ENCODE data around the gene TESPA1.
"Not testable (repeated sequence)": the region's sequence is repeated elsewhere in the genome, so short reads cannot be mapped to it uniquely, and the experiment has no call there.

TESPA1 gene

DNA sequence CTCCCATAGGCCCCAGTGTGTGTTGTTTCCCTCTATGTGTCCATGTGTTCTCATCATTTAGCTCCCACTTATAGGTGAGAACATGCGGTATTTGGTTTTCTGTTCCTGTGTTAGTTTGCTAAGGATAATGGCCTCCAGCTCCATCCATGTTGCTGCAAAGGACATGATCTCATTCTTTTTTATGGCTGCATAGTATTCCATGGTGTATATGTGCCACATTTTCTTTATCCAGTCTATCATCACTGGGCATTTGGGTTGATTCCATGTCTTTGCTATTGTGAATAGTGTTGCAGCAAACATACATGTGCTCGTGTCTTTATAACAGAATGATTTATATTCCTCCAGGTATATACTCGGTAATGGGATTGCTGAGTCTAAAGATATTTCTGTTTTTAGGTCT is 2.2 kb upstream of the TESPA1 start:
- not testable (repeated sequence) for H3K4me3 ChIP-seq (ENCODE audit: low read depth in 1 of 5, low read length in 5 of 5); H3K27me3 ChIP-seq (ENCODE audit: control insufficient read depth in 5 of 5, insufficient read depth in 4 of 5, low read length in 5 of 5); H3K9ac ChIP-seq (ENCODE audit: low read length in 5 of 5); H3K9me3 ChIP-seq (ENCODE audit: control insufficient read depth in 5 of 5, low read length in 5 of 5); H3K36me3 ChIP-seq (ENCODE audit: control insufficient read depth in 5 of 5, insufficient read depth in 5 of 5, low read length in 5 of 5); H3K27ac ChIP-seq (ENCODE audit: low read depth, low read length)
- H3K4me1 ChIP-seq (ENCODE audit: control insufficient read depth in 5 of 5, insufficient read depth in 5 of 5, low read length in 5 of 5), result peaks cover 0 to 18% (median 6%) of the 10 kb centered on the region in 5 donors

DNA sequence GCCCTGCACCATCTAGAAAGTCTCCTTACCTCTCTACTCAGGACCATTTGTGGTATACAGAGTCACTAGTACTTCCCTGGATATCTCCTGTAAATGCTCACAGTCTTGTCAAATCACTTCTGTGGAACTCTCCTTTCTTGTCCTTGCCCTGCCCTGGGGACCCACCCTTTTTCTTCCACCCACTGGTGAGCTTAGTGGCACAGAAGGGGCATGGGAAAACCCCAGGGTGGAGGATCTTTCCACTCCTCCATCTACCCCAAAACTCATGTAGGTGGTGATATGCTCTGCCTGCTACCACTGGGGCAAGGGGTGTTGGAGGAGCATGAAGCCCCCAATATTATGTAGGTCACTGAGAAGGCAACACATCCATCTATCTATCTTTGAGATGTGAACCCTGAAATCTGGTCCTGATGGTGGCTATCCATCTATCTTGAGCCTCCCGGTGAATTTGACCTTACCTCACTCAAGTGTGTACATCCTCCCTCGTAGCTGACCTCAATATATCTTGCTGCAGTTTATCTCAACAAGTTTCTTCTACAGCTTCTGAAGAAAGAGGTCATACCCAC is 943 bp downstream of the TESPA1 start:
- H3K4me3 ChIP-seq (ENCODE audit: low read depth in 1 of 5, low read length in 5 of 5), result no peak overlapping the region
- no peaks in the 10 kb centered on the region for H3K9me3 ChIP-seq (ENCODE audit: control insufficient read depth in 5 of 5, low read length in 5 of 5)
- H3K36me3 ChIP-seq (ENCODE audit: control insufficient read depth in 5 of 5, insufficient read depth in 5 of 5, low read length in 5 of 5), result no peaks in the 10 kb centered on the region
- no peak overlapping the region for H3K27ac ChIP-seq (ENCODE audit: low read depth, low read length)
- no peak overlapping the region for H3K9ac ChIP-seq (ENCODE audit: low read length in 5 of 5)
- peaks cover 0 to 13% (median under 1%) of the 10 kb centered on the region in 5 donors for H3K4me1 ChIP-seq (ENCODE audit: control insufficient read depth in 5 of 5, insufficient read depth in 5 of 5, low read length in 5 of 5)
- H3K27me3 ChIP-seq (ENCODE audit: control insufficient read depth in 5 of 5, insufficient read depth in 4 of 5, low read length in 5 of 5), result peaks cover 0 to 4% (median 0%) of the 10 kb centered on the region in 5 donors

DNA sequence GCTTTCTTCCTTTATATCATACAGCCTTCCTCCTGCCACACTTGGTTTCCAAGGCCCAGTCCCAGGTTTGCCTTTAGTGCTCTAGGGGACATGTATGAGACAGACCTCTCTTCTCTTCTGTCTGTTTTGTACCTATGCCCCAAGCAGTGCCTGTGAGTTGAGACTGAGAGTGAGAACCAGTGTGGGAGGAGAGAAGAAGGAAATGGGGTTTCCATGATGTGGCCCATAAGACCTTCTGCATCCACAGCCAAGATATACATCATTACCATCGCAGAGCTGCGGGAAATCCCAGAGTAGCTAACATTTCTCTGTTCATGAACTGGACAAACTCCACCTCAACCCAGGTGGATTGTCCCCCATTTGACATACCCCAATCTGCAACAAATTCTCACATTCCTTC is 2.8 kb downstream of the TESPA1 start:
- Histone ChIP-seq H3K9ac (ENCODE audit: low read length in 5 of 5) (no peak overlapping the region), H3K4me1 (ENCODE audit: control insufficient read depth in 5 of 5, insufficient read depth in 5 of 5, low read length in 5 of 5) (peaks cover 0 to 9% (median 0%) of the 10 kb centered on the region in 5 donors), H3K9me3 (ENCODE audit: control insufficient read depth in 5 of 5, low read length in 5 of 5) (no peaks in the 10 kb centered on the region), H3K4me3 (ENCODE audit: low read depth in 1 of 5, low read length in 5 of 5) (no peak overlapping the region), H3K27ac (ENCODE audit: low read depth, low read length) (no peak overlapping the region), H3K27me3 (ENCODE audit: control insufficient read depth in 5 of 5, insufficient read depth in 4 of 5, low read length in 5 of 5) (peaks cover 0 to 4% (median 0%) of the 10 kb centered on the region in 5 donors), H3K36me3 (ENCODE audit: control insufficient read depth in 5 of 5, insufficient read depth in 5 of 5, low read length in 5 of 5) (no peaks in the 10 kb centered on the region)

DNA sequence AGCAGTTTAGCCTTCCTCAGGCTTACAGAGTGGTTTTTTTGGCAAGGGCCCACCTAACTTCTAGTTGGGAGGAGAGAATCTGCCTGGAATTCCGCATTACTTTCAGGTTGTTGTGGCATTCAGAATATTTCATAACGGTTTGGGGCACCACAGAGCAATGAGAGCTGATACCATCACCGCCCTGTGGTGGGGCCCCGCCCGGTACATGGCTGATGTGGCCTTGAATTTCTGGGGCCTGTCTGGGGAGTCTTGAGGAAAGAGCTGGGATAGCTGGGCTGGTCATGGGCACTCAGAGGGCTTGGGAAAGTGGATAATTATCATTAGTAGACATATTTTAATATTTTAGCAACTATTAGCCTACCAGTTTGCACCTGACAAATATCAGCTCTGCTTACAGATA is 4.2 kb downstream of the TESPA1 start:
- Histone ChIP-seq H3K9ac (ENCODE audit: low read length in 5 of 5) (no peak overlapping the region), H3K4me3 (ENCODE audit: low read depth in 1 of 5, low read length in 5 of 5) (no peak overlapping the region), H3K4me1 (ENCODE audit: control insufficient read depth in 5 of 5, insufficient read depth in 5 of 5, low read length in 5 of 5) (peaks cover 0 to 9% (median 0%) of the 10 kb centered on the region in 5 donors), H3K9me3 (ENCODE audit: control insufficient read depth in 5 of 5, low read length in 5 of 5) (no peaks in the 10 kb centered on the region), H3K27ac (ENCODE audit: low read depth, low read length) (no peak overlapping the region), H3K27me3 (ENCODE audit: control insufficient read depth in 5 of 5, insufficient read depth in 4 of 5, low read length in 5 of 5) (peaks cover 0 to 4% (median 0%) of the 10 kb centered on the region in 5 donors), H3K36me3 (ENCODE audit: control insufficient read depth in 5 of 5, insufficient read depth in 5 of 5, low read length in 5 of 5) (no peaks in the 10 kb centered on the region)

DNA sequence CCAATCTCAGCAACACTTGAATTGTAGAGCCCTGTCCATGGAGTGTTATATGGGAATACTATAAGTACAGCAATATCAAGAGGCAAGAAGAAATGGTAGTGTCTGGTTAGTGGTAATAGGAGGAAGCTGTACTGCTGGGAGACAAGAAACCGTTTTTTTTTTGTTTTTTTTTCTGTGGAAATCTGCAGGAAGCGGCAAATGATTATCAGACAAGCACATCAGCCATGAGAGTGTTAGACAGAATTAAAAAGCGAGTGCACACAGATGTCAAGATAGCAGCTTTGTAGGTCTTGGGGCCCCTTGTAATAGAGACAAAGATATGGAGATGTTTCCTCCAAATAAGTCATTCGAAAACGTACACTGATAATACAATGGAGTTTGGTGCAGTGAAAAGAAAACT is 6.7 kb downstream of the TESPA1 start:
- Histone ChIP-seq H3K36me3 (ENCODE audit: control insufficient read depth in 5 of 5, insufficient read depth in 5 of 5, low read length in 5 of 5) (no peaks in the 10 kb centered on the region), H3K4me3 (ENCODE audit: low read depth in 1 of 5, low read length in 5 of 5) (no peak overlapping the region), H3K9me3 (ENCODE audit: control insufficient read depth in 5 of 5, low read length in 5 of 5) (no peaks in the 10 kb centered on the region), H3K27ac (ENCODE audit: low read depth, low read length) (no peak overlapping the region), H3K27me3 (ENCODE audit: control insufficient read depth in 5 of 5, insufficient read depth in 4 of 5, low read length in 5 of 5) (peaks cover 0 to 4% (median 0%) of the 10 kb centered on the region in 5 donors), H3K4me1 (ENCODE audit: control insufficient read depth in 5 of 5, insufficient read depth in 5 of 5, low read length in 5 of 5) (peaks cover 0 to 3% (median 0%) of the 10 kb centered on the region in 5 donors), H3K9ac (ENCODE audit: low read length in 5 of 5) (no peak overlapping the region)

DNA sequence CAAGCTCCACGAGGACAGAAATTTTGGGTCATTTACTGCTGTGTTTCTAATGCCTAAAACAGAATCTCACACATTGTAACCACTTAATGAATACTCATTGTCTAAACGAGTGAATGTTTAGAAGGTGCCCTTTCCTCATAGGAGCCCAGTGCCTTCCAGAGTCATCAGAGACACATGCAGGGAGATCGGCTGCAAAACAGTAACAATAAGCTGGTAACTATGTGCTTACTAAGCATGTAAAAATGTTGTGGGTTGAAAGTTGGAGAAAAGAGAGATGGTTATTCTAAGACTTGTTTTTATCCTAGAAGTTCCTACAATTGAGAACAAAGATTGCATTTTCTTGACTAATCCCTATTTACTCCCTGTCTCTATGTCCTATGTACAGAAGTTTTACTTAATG is 7.4 kb downstream of the TESPA1 start:
- Histone ChIP-seq H3K27ac (ENCODE audit: low read depth, low read length) (no peak overlapping the region), H3K9ac (ENCODE audit: low read length in 5 of 5) (no peak overlapping the region), H3K27me3 (ENCODE audit: control insufficient read depth in 5 of 5, insufficient read depth in 4 of 5, low read length in 5 of 5) (peaks cover 0 to 4% (median 0%) of the 10 kb centered on the region in 5 donors), H3K36me3 (ENCODE audit: control insufficient read depth in 5 of 5, insufficient read depth in 5 of 5, low read length in 5 of 5) (no peaks in the 10 kb centered on the region), H3K4me3 (ENCODE audit: low read depth in 1 of 5, low read length in 5 of 5) (no peak overlapping the region), H3K9me3 (ENCODE audit: control insufficient read depth in 5 of 5, low read length in 5 of 5) (no peaks in the 10 kb centered on the region), H3K4me1 (ENCODE audit: control insufficient read depth in 5 of 5, insufficient read depth in 5 of 5, low read length in 5 of 5) (peaks cover 0 to 3% (median 0%) of the 10 kb centered on the region in 5 donors)

DNA sequence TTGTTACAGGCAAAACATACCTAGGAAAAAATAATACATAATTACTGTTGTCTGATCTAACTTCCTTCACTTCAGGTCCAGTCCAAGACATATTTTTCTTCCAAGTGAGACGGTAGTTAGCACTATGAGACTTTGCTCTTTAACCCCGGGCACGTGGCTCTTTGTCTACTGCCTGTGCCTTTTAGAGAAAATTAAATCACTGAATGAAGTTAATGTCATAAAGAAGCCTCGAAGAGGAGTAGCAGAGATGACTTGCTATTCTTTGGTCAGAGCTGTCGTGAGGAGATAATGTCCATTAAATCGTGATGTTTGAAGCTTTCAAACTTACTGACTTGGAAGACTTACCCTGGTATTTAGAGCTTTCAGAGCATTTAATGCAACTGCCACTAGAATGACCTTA is 8.7 kb downstream of the TESPA1 start:
- no peaks in the 10 kb centered on the region for H3K9me3 ChIP-seq (ENCODE audit: control insufficient read depth in 5 of 5, low read length in 5 of 5)
- H3K27me3 ChIP-seq (ENCODE audit: control insufficient read depth in 5 of 5, insufficient read depth in 4 of 5, low read length in 5 of 5), result peaks cover 0 to 4% (median 0%) of the 10 kb centered on the region in 5 donors
- peaks cover 0 to 3% (median 0%) of the 10 kb centered on the region in 5 donors for H3K4me1 ChIP-seq (ENCODE audit: control insufficient read depth in 5 of 5, insufficient read depth in 5 of 5, low read length in 5 of 5)
- no peak overlapping the region for H3K9ac ChIP-seq (ENCODE audit: low read length in 5 of 5)
- H3K4me3 ChIP-seq (ENCODE audit: low read depth in 1 of 5, low read length in 5 of 5), result no peak overlapping the region
- H3K36me3 ChIP-seq (ENCODE audit: control insufficient read depth in 5 of 5, insufficient read depth in 5 of 5, low read length in 5 of 5), result no peaks in the 10 kb centered on the region
- no peak overlapping the region for H3K27ac ChIP-seq (ENCODE audit: low read depth, low read length)

DNA sequence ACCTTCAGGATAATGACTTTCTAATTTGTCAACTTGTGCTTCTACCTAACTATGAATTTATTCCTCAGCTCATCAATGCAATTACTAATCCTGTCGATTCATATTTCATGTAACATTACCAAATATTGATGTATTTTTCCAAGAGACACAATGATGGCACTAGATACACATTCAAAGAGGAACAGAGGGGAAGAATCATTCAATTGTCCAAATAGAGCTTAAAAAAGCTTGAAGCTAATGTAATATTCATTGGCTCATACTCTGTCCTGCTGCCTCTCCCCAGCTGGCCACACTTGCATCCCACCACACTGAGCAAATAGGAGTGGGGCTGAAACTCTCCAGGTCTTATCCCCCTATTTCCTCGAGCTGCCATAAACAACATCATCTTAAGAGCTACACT is 9.3 kb downstream of the TESPA1 start:
- no peak overlapping the region for H3K4me3 ChIP-seq (ENCODE audit: low read depth in 1 of 5, low read length in 5 of 5)
- no peak overlapping the region for H3K9ac ChIP-seq (ENCODE audit: low read length in 5 of 5)
- H3K27me3 ChIP-seq (ENCODE audit: control insufficient read depth in 5 of 5, insufficient read depth in 4 of 5, low read length in 5 of 5), result peaks cover 0 to 3% (median 0%) of the 10 kb centered on the region in 5 donors
- H3K4me1 ChIP-seq (ENCODE audit: control insufficient read depth in 5 of 5, insufficient read depth in 5 of 5, low read length in 5 of 5), result peaks cover 0 to 3% (median 0%) of the 10 kb centered on the region in 5 donors
- no peak overlapping the region for H3K27ac ChIP-seq (ENCODE audit: low read depth, low read length)
- H3K36me3 ChIP-seq (ENCODE audit: control insufficient read depth in 5 of 5, insufficient read depth in 5 of 5, low read length in 5 of 5), result no peaks in the 10 kb centered on the region
- no peaks in the 10 kb centered on the region for H3K9me3 ChIP-seq (ENCODE audit: control insufficient read depth in 5 of 5, low read length in 5 of 5)

DNA sequence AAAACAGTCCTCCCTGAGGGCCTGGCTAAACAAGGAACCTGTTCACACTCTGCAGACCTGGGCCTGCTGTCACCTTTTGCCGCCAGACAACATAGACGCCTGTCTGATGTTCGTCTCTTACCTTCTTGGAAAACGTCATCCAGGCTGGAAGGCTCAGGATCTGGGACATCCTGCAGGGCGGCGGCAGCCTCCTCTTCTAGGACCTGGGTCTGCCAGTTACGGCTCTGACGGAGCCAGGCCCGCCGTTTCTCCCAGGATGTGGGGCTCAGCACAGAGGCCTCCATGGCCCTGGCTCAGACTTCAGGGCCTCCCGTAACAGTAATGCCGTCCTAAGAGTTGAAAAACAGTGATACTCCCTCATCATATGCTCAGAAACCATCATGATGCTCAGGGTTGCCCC is 10.3 kb downstream of the TESPA1 start:
- H3K27me3 ChIP-seq (ENCODE audit: control insufficient read depth in 5 of 5, insufficient read depth in 4 of 5, low read length in 5 of 5), result no peaks in the 10 kb centered on the region
- no peaks in the 10 kb centered on the region for H3K4me1 ChIP-seq (ENCODE audit: control insufficient read depth in 5 of 5, insufficient read depth in 5 of 5, low read length in 5 of 5)
- H3K9me3 ChIP-seq (ENCODE audit: control insufficient read depth in 5 of 5, low read length in 5 of 5), result no peaks in the 10 kb centered on the region
- no peak overlapping the region for H3K9ac ChIP-seq (ENCODE audit: low read length in 5 of 5)
- H3K36me3 ChIP-seq (ENCODE audit: control insufficient read depth in 5 of 5, insufficient read depth in 5 of 5, low read length in 5 of 5), result no peaks in the 10 kb centered on the region
- no peak overlapping the region for H3K4me3 ChIP-seq (ENCODE audit: low read depth in 1 of 5, low read length in 5 of 5)
- no peak overlapping the region for H3K27ac ChIP-seq (ENCODE audit: low read depth, low read length)

DNA sequence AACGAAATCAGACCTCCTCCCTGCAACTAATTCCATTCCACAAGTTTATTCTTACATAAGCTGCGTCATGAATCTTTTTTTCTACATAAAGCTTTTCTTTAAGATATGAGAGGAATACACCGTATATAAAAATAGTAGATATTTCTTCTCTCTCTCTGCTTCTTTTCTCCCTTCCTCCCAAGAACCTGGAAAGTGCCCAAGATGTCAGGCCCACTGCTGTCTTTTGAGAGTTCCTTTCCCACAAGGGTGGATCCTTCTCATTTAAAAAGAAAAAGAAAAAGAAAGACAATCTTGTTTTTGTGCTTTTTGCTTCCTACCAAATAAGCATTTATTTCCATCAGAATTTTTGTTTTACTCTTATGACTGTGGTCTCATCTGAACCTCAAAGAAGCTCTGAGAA is 11.0 kb downstream of the TESPA1 start:
- H3K9me3 ChIP-seq (ENCODE audit: control insufficient read depth in 5 of 5, low read length in 5 of 5), result no peaks in the 10 kb centered on the region

More for the DNA sequence above, 11.0 kb downstream of the TESPA1 start:
- no peak overlapping the region for H3K9ac ChIP-seq (ENCODE audit: low read length in 5 of 5)
- H3K4me3 ChIP-seq (ENCODE audit: low read depth in 1 of 5, low read length in 5 of 5), result no peak overlapping the region
- H3K27ac ChIP-seq (ENCODE audit: low read depth, low read length), result no peak overlapping the region
- no peaks in the 10 kb centered on the region for H3K4me1 ChIP-seq (ENCODE audit: control insufficient read depth in 5 of 5, insufficient read depth in 5 of 5, low read length in 5 of 5)
- H3K27me3 ChIP-seq (ENCODE audit: control insufficient read depth in 5 of 5, insufficient read depth in 4 of 5, low read length in 5 of 5), result no peaks in the 10 kb centered on the region
- no peaks in the 10 kb centered on the region for H3K36me3 ChIP-seq (ENCODE audit: control insufficient read depth in 5 of 5, insufficient read depth in 5 of 5, low read length in 5 of 5)
